ENCODE data around the gene SLC8B1.

SLC8B1 gene

GRCh38 chr12:113292091-113292490 is 42.8 kb downstream of the SLC8B1 start:
- TF ChIP-seq CTCF (conservative IDR thresholded peaks at IDR 0.05; ENCODE audit: control insufficient read depth, insufficient read depth, low read depth, low read length): no peak
- DNase-seq (ENCODE audit: low read depth): peak; percentile 69
- no peak overlapping the region for H3K4me3 ChIP-seq (ENCODE audit: control insufficient read depth, low read depth, low read length)

- TF ChIP-seq CTCF (conservative IDR thresholded peaks at IDR 0.05; ENCODE audit: control insufficient read depth, insufficient read depth, low read depth, low read length): no peak
- DNase-seq (ENCODE audit: low read depth): no peak
- H3K4me3 ChIP-seq (ENCODE audit: control insufficient read depth, low read depth, low read length): no peak overlapping the region
These were observed 43.3 kb downstream of the SLC8B1 start for GRCh38 chr12:113291586-113291985.

GRCh38 chr12:113290506-113290905 is 44.4 kb downstream of the SLC8B1 start:
- DNase-seq (ENCODE audit: low read depth): no peak
- no peak for TF ChIP-seq CTCF (conservative IDR thresholded peaks at IDR 0.05; ENCODE audit: control insufficient read depth, insufficient read depth, low read depth, low read length)
- no peak overlapping the region for H3K4me3 ChIP-seq (ENCODE audit: control insufficient read depth, low read depth, low read length)

- H3K4me3 ChIP-seq (ENCODE audit: control insufficient read depth, low read depth, low read length): no peak overlapping the region
- no peak for DNase-seq (ENCODE audit: low read depth)
- TF ChIP-seq CTCF (conservative IDR thresholded peaks at IDR 0.05; ENCODE audit: control insufficient read depth, insufficient read depth, low read depth, low read length): no peak
These were observed 45.5 kb downstream of the SLC8B1 start for GRCh38 chr12:113289361-113289760.

- H3K4me3 ChIP-seq (ENCODE audit: control insufficient read depth, low read depth, low read length): no peak overlapping the region
- no peak for DNase-seq (ENCODE audit: low read depth)
These were observed 47.0 kb downstream of the SLC8B1 start for GRCh38 chr12:113287899-113288282.

GRCh38 chr12:113287146-113287898 is 47.6 kb downstream of the SLC8B1 start:
- no peak for TF ChIP-seq CTCF (conservative IDR thresholded peaks at IDR 0.05; ENCODE audit: control insufficient read depth, insufficient read depth, low read depth, low read length)
- no peak for DNase-seq (ENCODE audit: low read depth)
- no peak overlapping the region for H3K4me3 ChIP-seq (ENCODE audit: control insufficient read depth, low read depth, low read length)

More at GRCh38 chr12:113287899-113288282, 47.0 kb downstream of the SLC8B1 start:
- TF ChIP-seq CTCF (conservative IDR thresholded peaks at IDR 0.05; ENCODE audit: control insufficient read depth, insufficient read depth, low read depth, low read length): no peak
